AG09309 (cell line): Measurements from ENCODE around the gene CDH4.

Experiments used
- DNase-seq: peaks from one replicate; pipeline ENCODE4 v3.0.0-alpha.2; 2010; ENCODE audit warnings: low read depth
- H3K4me3 ChIP-seq: 2 replicates; pipeline ENCODE4 v1.5.1; 2011; ENCODE audit warnings: mild to moderate bottlenecking, low read depth, low read length, moderate library complexity; ENCODE audit not compliant: control insufficient read depth
- TF ChIP-seq, protein P1 (sequence below): IDR thresholded peaks from 2 replicates; pipeline ENCODE4 v1.5.1; 2011; ENCODE audit warnings: mild to moderate bottlenecking, low read depth, low read length, inconsistent platforms; ENCODE audit not compliant: insufficient read depth, control insufficient read depth; ENCODE audit errors: missing control alignments

The CDH4 gene

DNA sequence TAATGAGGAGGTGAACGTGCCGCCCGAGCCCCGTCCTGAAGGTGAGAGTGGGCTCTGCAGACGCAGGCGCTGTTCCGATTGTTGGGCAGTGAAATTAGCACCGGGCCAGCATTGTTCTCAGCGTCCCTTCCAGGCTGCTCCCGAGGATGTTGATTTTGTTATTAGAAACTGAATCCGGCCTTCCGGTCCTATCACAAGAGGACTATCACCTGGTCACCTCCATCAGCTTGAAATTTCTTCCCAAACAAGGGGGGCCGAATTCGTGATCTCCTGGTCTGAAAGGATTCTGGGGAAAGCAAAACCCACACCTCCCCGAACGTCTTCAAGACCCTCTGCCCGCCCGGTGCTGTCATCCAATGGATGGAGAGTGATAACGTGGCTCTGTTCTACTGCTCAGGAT, 627.6 kb downstream of the CDH4 start:
- no peak for DNase-seq
- H3K4me3 ChIP-seq = no peak overlapping the region
- TF ChIP-seq, protein P1, sequence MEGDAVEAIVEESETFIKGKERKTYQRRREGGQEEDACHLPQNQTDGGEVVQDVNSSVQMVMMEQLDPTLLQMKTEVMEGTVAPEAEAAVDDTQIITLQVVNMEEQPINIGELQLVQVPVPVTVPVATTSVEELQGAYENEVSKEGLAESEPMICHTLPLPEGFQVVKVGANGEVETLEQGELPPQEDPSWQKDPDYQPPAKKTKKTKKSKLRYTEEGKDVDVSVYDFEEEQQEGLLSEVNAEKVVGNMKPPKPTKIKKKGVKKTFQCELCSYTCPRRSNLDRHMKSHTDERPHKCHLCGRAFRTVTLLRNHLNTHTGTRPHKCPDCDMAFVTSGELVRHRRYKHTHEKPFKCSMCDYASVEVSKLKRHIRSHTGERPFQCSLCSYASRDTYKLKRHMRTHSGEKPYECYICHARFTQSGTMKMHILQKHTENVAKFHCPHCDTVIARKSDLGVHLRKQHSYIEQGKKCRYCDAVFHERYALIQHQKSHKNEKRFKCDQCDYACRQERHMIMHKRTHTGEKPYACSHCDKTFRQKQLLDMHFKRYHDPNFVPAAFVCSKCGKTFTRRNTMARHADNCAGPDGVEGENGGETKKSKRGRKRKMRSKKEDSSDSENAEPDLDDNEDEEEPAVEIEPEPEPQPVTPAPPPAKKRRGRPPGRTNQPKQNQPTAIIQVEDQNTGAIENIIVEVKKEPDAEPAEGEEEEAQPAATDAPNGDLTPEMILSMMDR = no peak

DNA sequence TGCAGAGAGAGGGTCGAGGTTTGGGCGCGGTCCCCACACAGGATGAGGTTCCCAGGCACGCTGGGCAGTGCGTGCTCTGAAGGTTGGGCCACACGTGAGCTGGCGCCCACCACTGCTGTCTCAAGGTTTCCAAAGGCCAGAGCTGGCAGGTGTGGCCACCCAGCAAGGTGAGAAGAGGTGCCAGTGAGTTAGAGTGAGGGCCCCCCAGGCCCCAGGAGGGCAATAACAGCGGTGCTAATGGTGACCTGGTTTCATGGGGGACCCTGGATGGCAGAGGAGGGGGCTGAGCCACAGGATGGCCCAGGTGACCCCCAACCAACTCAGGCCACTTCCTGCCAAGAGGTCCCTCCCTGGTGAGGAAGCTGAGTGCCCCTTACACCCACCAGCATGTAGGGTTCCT, 628.6 kb downstream of the CDH4 start:
- DNase-seq = no peak
- TF ChIP-seq, protein P1 = no peak

DNA sequence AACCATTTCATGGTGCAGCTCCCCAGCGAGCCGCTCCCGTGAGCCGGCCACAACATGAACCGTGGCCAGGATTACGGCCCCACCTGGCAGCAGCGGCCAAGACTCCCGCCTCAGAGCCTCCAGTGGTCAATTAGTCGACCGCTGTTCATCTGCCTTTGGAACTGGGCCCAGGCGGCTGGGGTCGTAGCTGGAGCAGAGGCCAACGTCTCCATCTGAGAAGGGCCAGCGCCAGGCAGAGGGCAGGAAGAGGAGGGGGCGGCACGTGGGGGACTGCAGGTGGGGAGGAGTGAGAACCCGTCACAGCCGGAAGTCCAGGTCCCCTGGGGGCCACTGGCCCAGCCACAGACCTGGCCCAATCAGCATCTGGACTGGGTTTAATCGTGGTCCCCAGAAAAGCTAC, 629.4 kb downstream of the CDH4 start:
- DNase-seq = no peak
- no peak overlapping the region for H3K4me3 ChIP-seq
- TF ChIP-seq, protein P1 = no peak

More for the DNA sequence above, 628.6 kb downstream of the CDH4 start:
- no peak overlapping the region for H3K4me3 ChIP-seq

DNA sequence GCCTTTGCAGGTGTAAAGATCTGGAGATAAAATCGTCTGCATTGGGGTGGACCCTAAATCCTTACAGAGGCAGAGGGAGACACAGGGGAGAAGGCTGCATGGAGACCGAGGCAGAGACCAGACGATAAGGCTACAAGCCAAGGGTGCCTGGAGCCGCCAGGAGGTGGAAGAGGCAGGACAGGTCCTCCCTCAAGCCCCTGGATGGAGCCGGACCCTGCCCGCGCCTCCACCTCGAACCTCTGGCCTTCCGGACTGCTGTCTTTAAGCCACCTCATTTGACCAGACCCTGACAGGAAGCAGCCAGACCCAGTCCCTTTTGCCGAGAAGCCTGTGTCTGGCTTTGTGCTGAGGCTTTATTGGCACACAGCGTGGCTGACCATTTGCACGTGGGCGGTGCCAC, 629.8 kb downstream of the CDH4 start:
- TF ChIP-seq, protein P1 = no peak
- H3K4me3 ChIP-seq = no peak overlapping the region
- DNase-seq = no peak

DNA sequence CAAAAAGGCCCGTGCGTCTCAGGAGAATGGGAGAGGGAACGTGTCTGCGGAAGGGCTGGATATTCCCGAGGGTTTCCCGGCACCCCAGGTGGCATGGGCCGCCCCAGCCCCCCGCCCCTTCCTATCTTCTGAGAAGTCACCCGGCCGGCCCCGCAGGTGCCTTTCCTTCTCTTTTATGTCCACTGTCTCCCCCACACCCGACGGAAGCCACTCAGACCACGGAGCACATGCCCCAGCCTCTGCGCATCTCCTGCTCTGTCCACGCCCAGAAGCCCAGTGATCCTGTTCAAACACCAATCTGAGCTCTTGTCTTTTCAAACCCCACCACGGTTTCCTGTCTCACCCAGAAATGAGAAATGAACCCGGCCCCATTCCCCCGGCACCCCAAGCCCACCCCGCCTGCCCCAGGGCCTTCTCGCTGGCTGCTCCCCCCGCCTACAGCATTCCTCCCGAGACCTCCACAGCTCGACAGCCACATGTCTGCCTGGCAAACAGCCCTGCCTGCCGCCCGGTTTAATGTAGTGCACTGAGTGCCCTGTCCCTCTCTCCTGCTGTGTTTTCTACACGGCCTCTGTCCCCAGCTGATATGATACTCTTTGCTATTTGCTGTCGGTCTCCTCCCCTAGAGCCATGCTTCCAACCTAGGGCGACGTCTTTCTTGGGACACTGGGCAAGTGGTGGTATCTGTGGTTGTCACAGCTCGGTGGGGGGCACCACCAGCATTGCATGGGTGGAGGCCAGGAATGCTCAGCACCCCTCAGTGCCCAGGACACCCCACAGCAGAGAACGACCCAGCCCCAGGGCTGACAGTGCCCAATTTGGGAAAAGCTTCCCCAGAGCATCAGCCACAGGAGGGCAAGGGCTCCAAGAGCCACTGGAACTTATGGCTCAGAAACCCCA, 630.9 kb downstream of the CDH4 start:
- no peak for DNase-seq
- no peak overlapping the region for H3K4me3 ChIP-seq
- TF ChIP-seq, protein P1 = no peak

DNA sequence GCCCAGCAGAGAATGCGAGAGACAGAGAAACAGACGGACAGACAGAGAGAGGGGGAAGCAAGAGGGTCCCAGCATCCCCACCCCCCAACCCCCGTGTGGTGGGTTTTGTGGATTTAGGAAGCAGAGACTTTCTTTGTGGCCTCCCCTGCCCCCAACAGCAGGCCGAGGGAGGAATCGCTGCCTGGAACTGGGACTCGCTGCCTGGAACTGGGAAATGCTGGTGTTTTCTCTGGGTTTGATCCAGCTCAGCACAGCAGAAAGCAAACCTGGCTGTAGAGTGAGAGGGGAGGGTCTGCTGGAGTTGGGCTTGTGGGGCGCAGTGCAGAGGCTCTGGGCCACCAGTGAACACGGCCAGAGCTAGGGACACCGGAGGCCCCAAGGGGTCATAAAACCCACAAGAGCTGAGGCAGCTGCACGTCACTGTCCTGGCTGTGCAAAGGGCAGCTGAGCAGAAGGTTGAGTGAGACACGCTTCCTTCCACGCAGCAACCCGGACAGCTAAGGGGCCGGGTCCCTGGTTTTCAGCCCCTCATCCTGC, 631.9 kb downstream of the CDH4 start:
- no peak for DNase-seq
- TF ChIP-seq, protein P1 = no peak

More for the DNA sequence above, 631.9 kb downstream of the CDH4 start:
- no peak overlapping the region for H3K4me3 ChIP-seq
